Heart left ventricle (tissue), 16 donors: ENCODE measurements around the gene TMEM269. TPM values are rescaled to one million over a fixed set of nuclear protein-coding genes. Genes with fewer than 3 reads are reported as not detected.
A peak's percentile ranks its signal among the peaks of the same experiment; 100 is the strongest.

Experiments
- ATAC-seq, 4 donors: fragments of 200-7000 bp; cut with Tn5 transposase; one replicate each; pipeline ENCODE4 v1.9.1; 2020 to 2022; ENCODE audit warnings: moderate library complexity in 4 of 4, mild to moderate bottlenecking in 3 of 4, moderate number of reproducible peaks in 1 of 4
- DNase-seq, 5 donors: peaks; one replicate each; pipeline ENCODE4 v3.0.0-alpha.2; 2020
- H3K27ac ChIP-seq, 12 donors: fragments of 200-600 bp; sonication (generic) in 4 of 12; one replicate each; pipeline versions ENCODE4 v1.5.0 to v1.8.0; 2016 to 2022; ENCODE audit warnings: mild to moderate bottlenecking in 2 of 12
- H3K27me3 ChIP-seq, 9 donors: fragments of 200-600 bp; sonication (generic) in 2 of 9; one replicate each; pipeline versions ENCODE4 v1.5.1 to v1.8.0; 2016 to 2022; ENCODE audit warnings: mild to moderate bottlenecking in 3 of 9
- H3K36me3 ChIP-seq, 9 donors: fragments of 200-600 bp; sonication (generic) in 2 of 9; one replicate each; pipeline versions ENCODE4 v1.5.0 to v1.8.0; 2018 to 2022; ENCODE audit warnings: mild to moderate bottlenecking in 2 of 9
- H3K4me1 ChIP-seq, 12 donors: fragments of 200-600 bp; sonication (generic) in 4 of 12; one replicate each; pipeline versions ENCODE4 v1.5.0 to v1.8.0; 2016 to 2022; ENCODE audit warnings: mild to moderate bottlenecking in 3 of 12
- H3K4me3 ChIP-seq, 12 donors: fragments of 200-600 bp; sonication (generic) in 4 of 12; one replicate each; pipeline versions ENCODE4 v1.5.0 to v1.8.0; 2017 to 2022; ENCODE audit warnings: mild to moderate bottlenecking in 9 of 12, moderate library complexity in 4 of 12
- H3K9me3 ChIP-seq, 12 donors: fragments of 200-600 bp; sonication (generic) in 4 of 12; one replicate each; pipeline versions ENCODE4 v1.5.0 to v1.8.0; 2016 to 2022; ENCODE audit warnings: mild to moderate bottlenecking in 1 of 12
- POLR2A ChIP-seq, 2 donors: fragments of 450-650 bp; IDR thresholded peaks; one replicate each; pipeline ENCODE4 v1.6.1; 2017; ENCODE audit warnings: antibody characterized with exemption in 2 of 2, mild to moderate bottlenecking in 2 of 2, moderate library complexity in 2 of 2
- WGBS, 4 donors: extraction: QIAGEN DNeasy Blood & Tissue Kit in 2 of 4; methylation state at CpG; one replicate each; pipeline versions ENCODE4 v1.1.5 to v1.1.7; 2013 to 2018; 5-methylcytosine and 5-hydroxymethylcytosine counted together
- intact Hi-C, 10 donors: fragments of 100-400 bp; cut with DNase I; formaldehyde crosslinking; loops; one replicate each; pipeline versions ENCODE4 v1.11.1 to v1.14.2; 2022
- polyA plus RNA-seq, 2 donors: library from polyadenylated mRNA; stranded (reverse); fragments of 200-250 nt; gene quantifications; one replicate each; pipeline ENCODE4 v1.2.3, GENCODE V29; 2013
- total RNA-seq, 9 donors: library from RNA; depleted of rRNA in 2 of 9; stranded (reverse); fragments of >200 nt in 2 of 9; fragmentation: NEBNext Ultra II Directional in 3 of 9; extraction: Animal tissue kit (Norgen Biotek cat#: 25700) in 3 of 9; gene quantifications; one replicate each; pipeline versions ENCODE4 v1.1.0 to v1.2.4, GENCODE V29; 2016 to 2023
- TF ChIP-seq, protein P1 (sequence below), 12 donors: fragments of 200-600 bp; sonication (generic) in 4 of 12; IDR thresholded peaks; one replicate each; pipeline versions ENCODE4 v1.5.0 to v1.8.0; 2018 to 2022; ENCODE audit warnings: antibody characterized with exemption in 12 of 12, mild to moderate bottlenecking in 5 of 12
- donor health status: ischemic (EF 13 %, LVEDD 7.1; RV severe dilation, severe dysfunction).
- donor health status: healthy with polysubstance abuse.
- donor health status: DM: no; HTN: yes; CAD: no.
- donor health status: DM: no; HTN: no; CAD: no.
- donor health status: ischemic (EF 25% LVEDD 6.9; RV normal size, moderate dysfunction).
- donor health status: ischemic (EF 25% LVEDD 5.7; RV mildly dilated, moderate dysfunction).
- donor health status: healthy.
- donor health status: DM: yes; HTN: yes; CAD: no.
- donor health status: ischemic (EF 35%, LVEDD 5.7; RV mildly dilated, moderate dysfunction).
- donor health status: nonischemic (EF 11% LVEDD 7.7; RV severe dilation, severe dysfunction).
- donor health status: DM: yes; HTN: yes; CAD: no.
- donor health status: PGD.
- donor health status: ischemic (EF 29% LVEDD 5.4; RV normal size, mild dysfunction).
- donor health status: nonischemic (EF 23%, LVEDD 6.1; RV moderate dilation, normal function).

TMEM269 gene
- total and polyA plus RNA-seq, 11 donors, result 0.06 to 0.19 (median 0.07) TPM; not detected in 8

DNA sequence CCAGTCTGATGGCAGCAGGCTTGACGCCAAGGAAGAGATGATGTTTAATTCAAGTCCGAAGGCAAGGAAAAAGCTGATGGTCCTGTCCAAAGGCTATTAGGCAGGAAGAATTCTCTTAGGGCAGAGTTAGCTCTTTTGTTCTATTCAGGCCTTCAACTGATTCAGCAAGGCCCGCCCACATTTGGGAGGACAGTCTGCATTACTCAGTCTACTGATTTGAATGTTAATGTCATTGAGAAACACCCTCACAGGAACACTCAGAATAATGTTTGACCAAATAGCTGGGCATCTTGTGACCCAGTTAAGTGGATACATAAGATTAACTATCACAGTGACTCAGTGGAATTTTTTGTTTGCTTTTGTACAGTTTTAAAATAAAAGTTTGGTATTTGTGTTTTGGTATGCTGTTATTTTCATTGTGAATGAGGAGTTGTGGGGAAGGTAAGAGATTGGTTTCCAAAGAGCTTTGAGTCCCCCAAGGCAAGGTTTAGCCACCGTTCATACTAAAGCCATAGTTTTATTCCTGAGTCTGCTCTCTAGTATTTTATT is 59.9 kb downstream of the TMEM269 start:
- ATAC-seq (no peak), DNase-seq (no peak)
- intact Hi-C loops, result loop anchor here in 1 of 10 donors (5.0 kb wide), 1 partner anchor 77 kb away; the partner anchor contains the start of genes C1orf50 and P3H1
- WGBS, 4 donors, result 96 to 98% (median 97%) methylated on average over 4 of the region's 4 CpGs
- Histone ChIP-seq H3K9me3 (no peaks in the 10 kb centered on the region), H3K36me3 (peaks cover 0 to 25% (median 6%) of the 10 kb centered on the region in 9 donors), H3K27ac (no peak overlapping the region), H3K4me3 (no peak overlapping the region), H3K27me3 (no peaks in the 10 kb centered on the region), H3K4me1 (peaks cover 0 to 28% (median 16%) of the 10 kb centered on the region in 12 donors)
- TF ChIP-seq POLR2A (IDR thresholded peaks at IDR 0.05), result no peak
- TF ChIP-seq, protein P1, sequence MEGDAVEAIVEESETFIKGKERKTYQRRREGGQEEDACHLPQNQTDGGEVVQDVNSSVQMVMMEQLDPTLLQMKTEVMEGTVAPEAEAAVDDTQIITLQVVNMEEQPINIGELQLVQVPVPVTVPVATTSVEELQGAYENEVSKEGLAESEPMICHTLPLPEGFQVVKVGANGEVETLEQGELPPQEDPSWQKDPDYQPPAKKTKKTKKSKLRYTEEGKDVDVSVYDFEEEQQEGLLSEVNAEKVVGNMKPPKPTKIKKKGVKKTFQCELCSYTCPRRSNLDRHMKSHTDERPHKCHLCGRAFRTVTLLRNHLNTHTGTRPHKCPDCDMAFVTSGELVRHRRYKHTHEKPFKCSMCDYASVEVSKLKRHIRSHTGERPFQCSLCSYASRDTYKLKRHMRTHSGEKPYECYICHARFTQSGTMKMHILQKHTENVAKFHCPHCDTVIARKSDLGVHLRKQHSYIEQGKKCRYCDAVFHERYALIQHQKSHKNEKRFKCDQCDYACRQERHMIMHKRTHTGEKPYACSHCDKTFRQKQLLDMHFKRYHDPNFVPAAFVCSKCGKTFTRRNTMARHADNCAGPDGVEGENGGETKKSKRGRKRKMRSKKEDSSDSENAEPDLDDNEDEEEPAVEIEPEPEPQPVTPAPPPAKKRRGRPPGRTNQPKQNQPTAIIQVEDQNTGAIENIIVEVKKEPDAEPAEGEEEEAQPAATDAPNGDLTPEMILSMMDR (IDR thresholded peaks at IDR 0.05), result no peak

DNA sequence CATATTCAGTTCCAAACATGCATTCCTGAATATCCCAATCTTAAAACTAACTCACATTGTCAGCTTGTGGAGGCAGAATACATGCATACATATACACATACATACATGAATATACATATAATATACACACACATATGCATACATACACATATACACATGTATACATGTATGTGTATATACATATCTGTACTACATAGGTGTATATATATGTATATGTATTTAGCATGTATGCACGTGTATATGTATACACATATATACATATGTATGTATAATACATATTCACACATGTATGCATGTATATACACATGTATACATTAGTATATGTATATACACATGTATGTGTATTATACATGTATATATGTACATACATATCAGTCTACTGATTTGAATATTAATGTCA is 60.4 kb downstream of the TMEM269 start:
- ATAC-seq, result no peak
- no peaks in the 10 kb centered on the region for H3K27me3 ChIP-seq
- H3K36me3 ChIP-seq, result peaks cover 0 to 25% (median 6%) of the 10 kb centered on the region in 9 donors
- H3K27ac ChIP-seq, result no peak overlapping the region
- WGBS, 4 donors, result 60 to 71% (median 63%) methylated on average over 1 of the region's 1 CpG
- peaks cover 0 to 28% (median 16%) of the 10 kb centered on the region in 12 donors for H3K4me1 ChIP-seq
- no peaks in the 10 kb centered on the region for H3K9me3 ChIP-seq
- intact Hi-C loops, result loop anchor here in 1 of 10 donors (5.0 kb wide), 1 partner anchor 78 kb away; the partner anchor contains the start of genes C1orf50 and P3H1
- TF ChIP-seq POLR2A (IDR thresholded peaks at IDR 0.05), result no peak
- TF ChIP-seq, protein P1 (IDR thresholded peaks at IDR 0.05), result no peak
- no peak for DNase-seq
- H3K4me3 ChIP-seq, result no peak overlapping the region

DNA sequence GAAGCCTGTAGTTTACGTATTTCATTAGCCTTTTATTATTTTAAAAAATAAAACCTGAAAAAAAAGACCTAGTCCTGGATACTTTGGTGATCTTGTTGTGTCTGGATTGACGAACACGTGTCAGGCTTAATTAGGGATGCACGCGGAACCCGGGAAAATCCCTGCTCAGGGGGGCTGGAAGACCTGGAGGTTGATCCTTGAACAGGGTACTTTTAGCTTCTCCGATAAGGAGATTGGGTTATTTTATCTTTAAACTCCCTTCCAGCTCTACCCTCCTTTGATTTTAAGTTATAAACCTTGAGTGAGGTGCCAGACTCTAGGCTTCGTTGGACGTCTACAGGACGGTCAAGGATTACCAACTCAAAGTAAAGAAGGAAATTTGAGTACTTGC is 61.1 kb downstream of the TMEM269 start:
- Histone ChIP-seq H3K4me1 (peaks cover 0 to 28% (median 16%) of the 10 kb centered on the region in 12 donors), H3K36me3 (peaks cover 0 to 31% (median 10%) of the 10 kb centered on the region in 9 donors), H3K9me3 (peaks cover 0 to under 1% (median 0%) of the 10 kb centered on the region in 12 donors), H3K27ac (peak overlapping the region in 6 of 12 donors; percentile 35 to 96 (median 90)), H3K4me3 (peak overlapping the region; percentile 69 to 99 (median 90)), H3K27me3 (no peaks in the 10 kb centered on the region)
- intact Hi-C loops, result loop anchor here in 3 of 10 donors (1.0 to 5.0 kb wide), 3 partner anchors 29 to 79 kb away; partner anchors contain the start of genes ERMAP (in 2 of the 3), SVBP (in 2 of the 3), C1orf50 (in 1 of the 3) and P3H1 (in 1 of the 3)
- ATAC-seq (peak in 2 of 4 donors; percentile 1 to 12), DNase-seq (no peak)
- 7 to 12% (median 10%) methylated on average over 10 of the region's 10 CpGs for WGBS, 4 donors
- TF ChIP-seq, protein P1 (IDR thresholded peaks at IDR 0.05), result no peak
- no peak for TF ChIP-seq POLR2A (IDR thresholded peaks at IDR 0.05)
